K562 (cell line): Measurements from ENCODE around the gene COL20A1. TPM values are rescaled to one million over a fixed set of nuclear protein-coding genes. Genes with fewer than 3 reads are reported as not detected.

Experiments
- ATAC-seq: fragments of 200-7000 bp; cut with Tn5 transposase; 3 replicates; pipeline ENCODE4 v1.9.1; 2020; ENCODE audit warnings: moderate library complexity
- BruUV-seq: library from RNA; stranded (reverse); fragments of 400-500 nt; replicated peaks from 2 replicates; lab custom pipeline; 2021; lab: Mats Ljungman, UMichigan
- CTCF ChIA-PET: fragments of 300-600 bp; formaldehyde crosslinking; extraction: SDS; loops from one replicate; lab custom pipeline; 2021; ENCODE audit warnings: low intra/inter-chr PET ratio; lab: Yijun Ruan, JAX
- POLR2A ChIA-PET: fragments of 300-600, 350-650 bp; sonication (Branson Sonifier 250); formaldehyde crosslinking; extraction: SDS; loops from one replicate; lab custom pipeline; 2021; ENCODE audit warnings: antibody characterized with exemption, inconsistent platforms; lab: Yijun Ruan, JAX
- DNase-seq, 4 experiments: peaks; one replicate each; pipeline versions ENCODE4 v3.0.0 to v3.0.0-alpha.2; 2011 to 2018; ENCODE audit warnings: low spot score in 3 of 4, mixed read lengths in 3 of 4; ENCODE audit errors: extremely low read depth in 1 of 4
- FAIRE-seq: peaks from 2 replicates; lab custom pipeline; 2011; peaks lifted over from hg19 to GRCh38; lab: Jason Lieb, UNC
- H2AFZ ChIP-seq: 2 replicates; pipeline ENCODE4 v1.6.0; 2011; ENCODE audit warnings: low read depth, low read length, control low read depth, inconsistent platforms
- H3K27ac ChIP-seq: fragments of 200-600 bp; 3 replicates; pipeline ENCODE4 v1.8.0; 2011; ENCODE audit warnings: low read depth, mild to moderate bottlenecking, control low read depth, inconsistent platforms, low read length, moderate library complexity, mixed read lengths; ENCODE audit errors: extremely low read depth
- H3K27me3 ChIP-seq, 2 experiments: fragments of 300-600 bp in 1 of 2; 2 replicates in 1 of 2; 3 replicates in 1 of 2; pipeline versions ENCODE4 v1.6.0 to v1.8.0; 2011; ENCODE audit warnings: inconsistent platforms in 2 of 2, low read length in 2 of 2, mild to moderate bottlenecking in 1 of 2, mixed read lengths in 1 of 2, moderate library complexity in 1 of 2; ENCODE audit not compliant: control insufficient read depth in 2 of 2, insufficient read depth in 2 of 2
- H3K36me3 ChIP-seq: fragments of 300-600 bp; 3 replicates; pipeline ENCODE4 v1.8.0; 2011; ENCODE audit warnings: mild to moderate bottlenecking, low read length, inconsistent platforms; ENCODE audit not compliant: control insufficient read depth, insufficient read depth
- H3K4me1 ChIP-seq, 2 experiments: fragments of 200-600 bp in 1 of 2; replicated peaks in 1 of 2; 2 replicates in 1 of 2; 3 replicates in 1 of 2; pipeline versions ENCODE4 v1.5.1 to v1.8.0; 2011; ENCODE audit warnings: inconsistent platforms in 2 of 2, low read length in 2 of 2, mild to moderate bottlenecking in 1 of 2, mixed read lengths in 1 of 2, moderate library complexity in 1 of 2; ENCODE audit not compliant: control insufficient read depth in 2 of 2, insufficient read depth in 2 of 2
- H3K4me2 ChIP-seq: 2 replicates; pipeline ENCODE4 v1.6.1; 2011; ENCODE audit warnings: low read length, control low read depth, inconsistent platforms, mixed read lengths; ENCODE audit not compliant: insufficient read depth
- H3K4me3 ChIP-seq: fragments of 200-600 bp; sonication (generic), shearing (Covaris generic); 2 replicates; pipeline ENCODE4 v1.5.1; 2016; ENCODE audit warnings: control low read depth, inconsistent platforms
- H3K79me2 ChIP-seq: fragments of 200-600 bp; 3 replicates; pipeline ENCODE4 v1.8.0; 2011; ENCODE audit warnings: low read length, inconsistent platforms; ENCODE audit not compliant: control insufficient read depth, insufficient read depth
- H3K9ac ChIP-seq, 2 experiments: 2 replicates each; pipeline versions ENCODE4 v1.6.0 to v1.6.1; 2011; ENCODE audit warnings: low read depth in 2 of 2, low read length in 2 of 2, control low read depth in 1 of 2, inconsistent platforms in 1 of 2, mild to moderate bottlenecking in 1 of 2, mixed read lengths in 1 of 2; ENCODE audit not compliant: insufficient read depth in 1 of 2
- H3K9me1 ChIP-seq: one replicate; pipeline ENCODE4 v1.6.0; 2011; ENCODE audit warnings: inconsistent platforms, mild to moderate bottlenecking, low read length, moderate library complexity; ENCODE audit not compliant: control insufficient read depth, insufficient read depth
- H3K9me3 ChIP-seq: replicated peaks from 2 replicates; pipeline ENCODE4 v1.5.1; 2011; ENCODE audit warnings: low read depth, low read length, inconsistent platforms; ENCODE audit not compliant: control insufficient read depth, insufficient read depth
- H4K20me1 ChIP-seq: replicated peaks from 2 replicates; pipeline ENCODE4 v1.6.1; 2011; ENCODE audit warnings: low read length, inconsistent platforms, mixed read lengths; ENCODE audit not compliant: control insufficient read depth, insufficient read depth
- ADNP ChIP-seq: fragments of 200-800 bp; sonication (Bioruptor generic); IDR thresholded peaks from 2 replicates; pipeline ENCODE4 v1.6.1; 2016; ENCODE audit warnings: missing genetic modification characterization, missing compliant biosample characterization
- BACH1 ChIP-seq: fragments of 200-800 bp; sonication (Bioruptor generic); IDR thresholded peaks from 2 replicates; pipeline ENCODE4 v1.6.1; 2016; ENCODE audit warnings: missing genetic modification characterization, missing compliant biosample characterization
- BRCA1 ChIP-seq, 2 experiments: fragments of 450-650 bp in 1 of 2; sonication (generic) in 1 of 2; formaldehyde crosslinking in 1 of 2; IDR thresholded peaks; 2 replicates each; pipeline versions ENCODE4 v1.5.0 to v1.6.1; 2017 to 2020; ENCODE audit warnings: mild to moderate bottlenecking in 1 of 2, missing genetic modification reagents in 1 of 2
- CHD2 ChIP-seq: IDR thresholded peaks from 2 replicates; pipeline ENCODE4 v1.6.1; 2011; ENCODE audit warnings: low read depth, low read length
- ERF ChIP-seq: fragments of 450-650 bp; formaldehyde crosslinking; IDR thresholded peaks from 2 replicates; pipeline ENCODE4 v1.4.0; 2020; ENCODE audit warnings: mild to moderate bottlenecking, mixed read lengths
- GTF3C2 ChIP-seq: IDR thresholded peaks from 3 replicates; pipeline ENCODE4 v1.6.1; 2011; ENCODE audit warnings: borderline replicate concordance, mild to moderate bottlenecking, moderate library complexity; ENCODE audit not compliant: insufficient read length; ENCODE audit errors: extremely low read depth
- MAFK ChIP-seq: IDR thresholded peaks from 2 replicates; pipeline ENCODE4 v1.6.1; 2011; ENCODE audit warnings: low read length, improper control_type of control experiment
- MIER1 ChIP-seq: fragments of 450-650 bp; IDR thresholded peaks from 2 replicates; pipeline ENCODE4 v1.6.1; 2016; ENCODE audit warnings: antibody characterized with exemption, mild to moderate bottlenecking, low read depth
- NRF1 ChIP-seq, 2 experiments: fragments of 450-650 bp; IDR thresholded peaks in 1 of 2; conservative IDR thresholded peaks in 1 of 2; 2 replicates each; pipeline ENCODE4 v1.6.1; 2014; ENCODE audit warnings: mild to moderate bottlenecking in 2 of 2
- PCBP2 ChIP-seq: fragments of 200-400 bp; formaldehyde crosslinking; IDR thresholded peaks from 2 replicates; pipeline ENCODE4 v1.6.1; 2018; ENCODE audit warnings: low read length, low read depth, mild to moderate bottlenecking, moderate library complexity; ENCODE audit not compliant: poor library complexity, severe bottlenecking
- PML ChIP-seq: IDR thresholded peaks from 2 replicates; pipeline ENCODE4 v1.6.1; 2012; ENCODE audit warnings: low read length, inconsistent platforms
- RBFOX2 ChIP-seq: fragments of 200-400 bp; formaldehyde crosslinking; IDR thresholded peaks from 2 replicates; pipeline ENCODE4 v1.6.1; 2017; ENCODE audit warnings: low read depth, mild to moderate bottlenecking, low read length, moderate library complexity
- RBM17 ChIP-seq: fragments of 200-400 bp; formaldehyde crosslinking; IDR thresholded peaks from 2 replicates; pipeline ENCODE4 v1.6.1; 2017; ENCODE audit warnings: low read depth, mild to moderate bottlenecking, low read length, borderline replicate concordance
- SMARCC2 ChIP-seq: fragments of 450-650 bp; IDR thresholded peaks from 2 replicates; pipeline ENCODE4 v1.6.1; 2017; ENCODE audit warnings: antibody characterized with exemption, moderate library complexity, mild to moderate bottlenecking, low read depth
- ZNF384 ChIP-seq: IDR thresholded peaks from 2 replicates; pipeline ENCODE4 v1.6.1; 2012; ENCODE audit warnings: low read depth, low read length, improper control_type of control experiment
- ZNF518B ChIP-seq: fragments of 250-450 bp; sonication (Bioruptor Pico); IDR thresholded peaks from 2 replicates; pipeline ENCODE4 v1.5.0; 2021; ENCODE audit warnings: mild to moderate bottlenecking, moderate library complexity
- WGBS: fragments of 100-300 bp; shearing (Covaris generic); methylation state at CpG from one replicate; pipeline ENCODE4 v1.1.6; 2016; ENCODE audit warnings: low coverage, mixed read lengths; ENCODE audit not compliant: insufficient coverage; ENCODE audit errors: missing lambda C conversion rate; 5-methylcytosine and 5-hydroxymethylcytosine counted together
- in situ Hi-C: fragments of 300-500 bp; cut with MboI; formaldehyde crosslinking; loops from 4 replicates; pipeline ENCODE4 v1.15.0; 2018; ENCODE audit warnings: inconsistent platforms, mixed read lengths
- intact Hi-C: fragments of 100-400 bp; cut with micrococcal nuclease; formaldehyde crosslinking; loops from 2 replicates; pipeline ENCODE4 v1.14.2; 2022
- polyA plus RNA-seq, 8 experiments: library from polyadenylated mRNA; depleted of rRNA in 4 of 8; stranded (reverse) in 5 of 8; unstranded in 3 of 8; fragments of >200 nt; fragmentation: Nextera tagmentation in 2 of 8; fragmentation: Illumina TruSeq in 1 of 8; extraction: Ambion mirVana in 2 of 8; extraction: Trizol in 1 of 8; gene quantifications; 2 replicates each; pipeline versions ENCODE4 v1.2.1 to v1.2.3, GENCODE V29; 2011 to 2014; ENCODE audit warnings: inconsistent platforms in 1 of 8, missing spikeins in 1 of 8
- total RNA-seq, 7 experiments: library from RNA; depleted of rRNA in 6 of 7; stranded (reverse); fragments of >200 nt in 6 of 7; fragmentation: Illumina TruSeq in 2 of 7; extraction: Trizol in 2 of 7; gene quantifications; 2 replicates each; pipeline versions ENCODE4 v1.2.1 to v1.2.3, GENCODE V29; 2011 to 2021; ENCODE audit warnings: low replicate concordance in 1 of 7

The COL20A1 gene
- total and polyA plus RNA-seq, 9 of the 15 experiments (the other 6 are each of a cell fraction or from before 2014, with no cell fraction given), result not detected

GRCh38 chr20:63315240-63315689 lies 22.3 kb downstream of the COL20A1 start:
- no TSS peak for BruUV-seq
- CTCF ChIA-PET, result no interaction called here
- TF ChIP-seq ADNP (tag), result no peak
- no peak for TF ChIP-seq BACH1
- no peak for TF ChIP-seq MIER1
- TF ChIP-seq SMARCC2, result no peak
- no peak for TF ChIP-seq RBM17
- no peak for TF ChIP-seq BRCA1 (IDR thresholded peaks at IDR 0.05)
- no peak for TF ChIP-seq BRCA1 (CRISPR knock-in tag; IDR thresholded peaks at IDR 0.05)
- no peak for TF ChIP-seq ZNF518B (CRISPR knock-in tag)
- TF ChIP-seq CHD2, result no peak
- no peak for TF ChIP-seq RBFOX2
- no peak for TF ChIP-seq PML
- TF ChIP-seq GTF3C2, result no peak
- TF ChIP-seq ERF (CRISPR knock-in tag), result no peak
- no peak for TF ChIP-seq NRF1 (conservative IDR thresholded peaks at IDR 0.05 in 1 of 2, IDR thresholded peaks at IDR 0.05 in 1 of 2)
- no peak for TF ChIP-seq MAFK
- no peak for TF ChIP-seq PCBP2
- no peak for TF ChIP-seq ZNF384

More at GRCh38 chr20:63315240-63315689, 22.3 kb downstream of the COL20A1 start:
- intact Hi-C loops (no loop called here), in situ Hi-C loops (no loop called here)
- peaks cover 3 to 54% of the 10 kb centered on the region in 2 experiments; a peak in 3 of 5 replicates for H3K27me3 ChIP-seq
- no peak overlapping the region for H3K4me3 ChIP-seq
- no peak for DNase-seq
- H3K9me1 ChIP-seq, result no peaks in the 10 kb centered on the region
- WGBS, result 5% methylated on average over 12 of the region's 15 CpGs
- no peak overlapping the region for H3K27ac ChIP-seq
- peaks cover 5% of the 10 kb centered on the region; the same call in 1 of the 2 replicates for H4K20me1 ChIP-seq
- H2AFZ ChIP-seq, result no peak overlapping the region
- FAIRE-seq, result no peak
- peak overlapping the region in 1 of 2 experiments; percentile 20; a peak in 1 of 4 replicates for H3K9ac ChIP-seq
- H3K4me1 ChIP-seq, result peaks cover 0 to 51% of the 10 kb centered on the region in 2 experiments; a peak in 2 of 5 replicates
- no peaks in the 10 kb centered on the region for H3K36me3 ChIP-seq
- no peaks in the 10 kb centered on the region for H3K9me3 ChIP-seq
- POLR2A ChIA-PET, result no interaction called here
- ATAC-seq, result peak; percentile 12; the same call in 2 of the 3 replicates
- H3K79me2 ChIP-seq, result no peaks in the 10 kb centered on the region
- no peak overlapping the region for H3K4me2 ChIP-seq
